LHCN-M2 (cell line): Measurements from ENCODE around the gene CD300H. TPM values are rescaled to one million over a fixed set of nuclear protein-coding genes. Genes with fewer than 3 reads are reported as not detected.

Experiments
- DNase-seq: peaks from one replicate; pipeline ENCODE4 v3.0.0-alpha.2; 2012; ENCODE audit warnings: low read depth
- total RNA-seq: library from RNA; depleted of rRNA; stranded (reverse); fragments of >200 nt; gene quantifications from 2 replicates; pipeline ENCODE4 v1.2.3, GENCODE V29; 2014

Gene CD300H
- total RNA-seq, 1 experiment from 2014 or later, result not detected

DNA sequence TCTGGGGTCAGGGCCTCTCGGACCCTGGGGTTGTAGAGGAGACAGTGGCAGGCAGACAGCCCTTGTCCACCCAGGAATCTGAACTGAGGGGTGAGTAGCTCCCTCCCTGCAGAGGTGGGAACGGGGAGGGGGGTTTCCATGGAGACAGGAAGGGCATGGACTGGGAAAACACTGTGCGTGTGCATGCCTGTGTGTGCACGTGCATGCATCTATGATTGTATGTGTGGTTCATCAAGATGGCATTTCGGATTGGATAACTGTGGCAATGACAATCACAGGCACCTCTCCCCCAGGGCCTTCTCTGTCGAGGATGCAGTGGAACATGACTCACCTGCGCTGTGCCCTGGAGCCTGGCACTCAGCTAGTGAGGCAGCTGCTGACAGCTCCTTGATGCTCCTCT is 15.3 kb downstream of the CD300H start:
- DNase-seq, result no peak

DNA sequence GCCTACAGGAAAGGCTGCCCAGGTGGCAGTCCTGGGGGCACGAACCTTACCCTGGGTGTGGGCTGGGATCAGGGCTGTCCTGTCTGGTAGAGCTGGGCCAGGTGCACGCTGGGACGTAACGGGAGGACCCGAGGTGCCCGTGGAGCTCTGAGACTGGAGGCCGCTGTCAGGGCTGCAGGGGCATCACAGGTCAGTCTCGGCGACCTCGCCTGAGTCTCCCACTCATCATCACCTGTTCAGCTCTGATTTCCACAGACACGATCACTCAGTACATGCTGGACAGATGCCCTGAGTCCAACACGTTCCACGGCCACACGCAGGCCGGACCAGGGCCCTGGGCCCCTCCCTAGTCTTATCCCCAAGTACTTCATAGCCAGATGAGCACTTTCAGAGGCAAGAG is 16.7 kb downstream of the CD300H start:
- no peak for DNase-seq

DNA sequence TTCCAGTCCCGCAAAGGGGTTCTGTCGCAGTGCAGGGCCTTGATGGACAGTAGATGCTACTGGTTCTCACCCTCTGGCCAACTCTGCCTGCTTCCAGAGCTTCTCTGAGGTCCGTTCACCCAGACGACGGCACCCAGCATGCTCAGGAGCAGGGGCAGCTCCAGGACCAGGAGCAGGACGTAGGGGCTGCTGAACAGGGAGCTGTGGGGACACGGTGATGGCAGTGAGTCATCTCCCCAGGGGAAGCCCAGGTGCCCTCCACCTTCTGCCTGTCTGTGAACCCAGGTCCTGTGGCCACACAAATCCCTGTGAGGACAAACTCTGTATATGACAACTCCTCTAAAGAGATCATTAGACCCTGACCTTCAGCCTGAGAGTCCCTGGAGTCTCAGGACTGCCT is 18.0 kb downstream of the CD300H start:
- no peak for DNase-seq

DNA sequence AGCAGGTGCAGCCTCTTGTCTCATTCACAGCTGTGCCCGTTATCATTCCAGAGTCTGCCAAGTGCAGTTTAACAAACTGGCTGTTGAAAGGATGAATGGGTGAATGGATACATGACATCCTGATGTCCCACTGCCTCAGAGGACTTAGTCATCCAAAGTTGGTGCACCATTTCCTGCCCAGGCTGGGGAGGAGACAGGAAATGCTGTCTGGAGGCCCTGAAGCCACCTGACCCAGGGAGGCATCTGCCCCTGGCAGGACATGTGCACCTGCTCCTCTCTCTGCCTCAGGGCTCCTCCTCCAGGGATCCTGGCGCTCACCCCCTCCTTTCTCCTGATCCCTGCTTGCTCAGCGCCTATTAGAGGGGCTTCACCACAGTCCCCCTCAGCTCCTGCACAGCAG is 19.6 kb downstream of the CD300H start:
- no peak for DNase-seq

DNA sequence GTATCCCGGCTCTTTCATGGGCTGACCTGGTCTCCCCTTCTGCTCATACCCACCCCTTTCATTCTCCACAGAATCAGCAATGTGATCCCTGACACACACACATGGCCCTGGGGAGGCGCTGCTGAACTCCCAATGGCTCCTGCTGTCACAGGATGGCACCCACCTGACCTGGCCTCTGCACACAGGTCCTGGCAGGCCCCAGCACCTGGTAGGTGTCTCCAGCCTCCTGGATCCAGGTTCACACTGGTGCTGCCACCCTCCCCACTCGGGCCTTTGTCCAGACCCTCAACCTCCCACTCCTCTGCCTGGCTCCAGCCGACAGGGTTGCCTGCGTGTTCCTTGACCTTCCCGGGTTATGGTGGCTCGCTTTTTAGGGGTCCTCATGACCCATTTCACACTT is 20.0 kb downstream of the CD300H start:
- DNase-seq, result no peak

DNA sequence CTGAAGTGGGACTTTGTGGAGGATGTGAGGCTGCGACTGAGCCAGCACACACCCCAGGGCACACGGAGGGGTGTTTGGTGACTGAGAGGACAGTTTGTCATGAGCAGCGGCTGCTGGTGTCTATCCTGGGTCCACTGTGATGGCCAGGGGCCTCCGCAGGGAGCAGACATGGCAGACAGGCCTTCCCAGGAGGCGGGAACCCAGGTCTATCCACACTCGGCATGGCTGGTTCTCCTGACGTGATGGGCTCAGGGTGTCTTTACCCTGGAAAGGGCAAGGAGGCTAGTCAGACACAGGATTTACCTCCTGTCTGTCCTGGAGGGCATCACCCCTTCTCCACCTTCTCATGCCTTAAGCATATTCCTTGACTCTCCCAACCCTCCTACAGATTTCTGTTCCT is 20.7 kb downstream of the CD300H start:
- DNase-seq, result no peak

DNA sequence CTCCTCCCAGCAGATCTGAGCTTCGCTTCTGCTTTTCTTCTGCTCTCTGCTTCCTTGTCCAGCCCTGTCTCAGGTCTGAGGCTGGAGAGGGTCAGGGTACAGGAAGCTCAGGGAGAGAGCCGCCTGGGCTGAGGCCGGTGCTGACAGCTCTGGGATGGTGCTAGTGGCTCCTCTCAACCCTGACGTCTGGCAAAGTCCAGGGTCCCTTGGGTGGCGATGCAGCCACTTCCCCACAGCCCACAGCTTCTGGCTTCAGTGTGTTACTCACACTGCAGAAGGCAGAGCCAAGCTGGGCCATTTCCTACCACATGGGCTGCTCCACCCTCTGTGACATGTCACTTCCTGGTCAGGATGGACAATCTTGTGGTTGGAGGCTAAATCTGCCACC is 21.5 kb downstream of the CD300H start, which contains the start of gene CD300C:
Gene CD300C, minus strand, starts transcription at position 273 of the 388 bp plus-strand sequence. CDS start 333 bp downstream, outside the sequence.
- DNase-seq, result no peak

DNA sequence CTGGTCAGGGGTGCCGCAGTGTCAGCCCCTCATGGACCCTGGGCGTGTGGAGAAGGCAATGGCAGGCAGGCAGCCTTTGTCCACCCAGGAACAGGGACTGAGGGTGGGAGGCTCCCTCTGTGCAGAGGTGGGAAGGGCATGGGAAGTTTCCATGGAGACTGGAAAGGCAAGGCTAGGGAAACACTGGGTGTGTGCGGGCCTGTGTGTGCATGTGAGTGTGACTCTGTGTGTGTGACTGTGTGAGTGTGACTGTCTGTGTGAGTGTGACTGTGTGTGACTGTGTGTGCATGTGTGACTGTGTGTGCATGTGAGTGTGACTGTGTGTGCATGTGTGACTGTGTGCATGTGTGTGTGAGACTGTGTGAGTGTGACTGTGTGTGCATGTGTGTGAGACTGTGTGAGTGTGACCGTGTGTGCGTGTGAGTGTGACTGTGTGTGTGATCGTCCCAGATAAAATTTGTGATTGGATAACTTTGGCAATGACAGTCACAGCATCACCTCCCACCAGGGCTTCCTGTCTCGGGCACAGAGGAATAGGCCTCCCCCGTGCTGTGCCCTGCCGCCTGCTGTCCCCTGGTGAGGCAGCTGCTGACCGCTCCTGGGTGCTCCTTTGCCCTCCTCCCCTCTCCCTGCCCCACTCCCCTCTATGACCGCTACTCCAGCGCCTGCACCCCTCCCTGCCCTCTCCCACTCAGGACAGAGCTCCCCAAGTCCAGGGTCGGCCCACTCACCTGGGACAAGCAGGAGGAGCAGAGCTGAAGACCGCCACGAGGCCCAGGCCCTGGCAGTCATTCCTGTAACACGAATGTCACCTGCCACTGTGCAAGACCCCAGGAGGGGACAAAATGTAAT is 22.1 kb downstream of the CD300H start:
- DNase-seq, result no peak

DNA sequence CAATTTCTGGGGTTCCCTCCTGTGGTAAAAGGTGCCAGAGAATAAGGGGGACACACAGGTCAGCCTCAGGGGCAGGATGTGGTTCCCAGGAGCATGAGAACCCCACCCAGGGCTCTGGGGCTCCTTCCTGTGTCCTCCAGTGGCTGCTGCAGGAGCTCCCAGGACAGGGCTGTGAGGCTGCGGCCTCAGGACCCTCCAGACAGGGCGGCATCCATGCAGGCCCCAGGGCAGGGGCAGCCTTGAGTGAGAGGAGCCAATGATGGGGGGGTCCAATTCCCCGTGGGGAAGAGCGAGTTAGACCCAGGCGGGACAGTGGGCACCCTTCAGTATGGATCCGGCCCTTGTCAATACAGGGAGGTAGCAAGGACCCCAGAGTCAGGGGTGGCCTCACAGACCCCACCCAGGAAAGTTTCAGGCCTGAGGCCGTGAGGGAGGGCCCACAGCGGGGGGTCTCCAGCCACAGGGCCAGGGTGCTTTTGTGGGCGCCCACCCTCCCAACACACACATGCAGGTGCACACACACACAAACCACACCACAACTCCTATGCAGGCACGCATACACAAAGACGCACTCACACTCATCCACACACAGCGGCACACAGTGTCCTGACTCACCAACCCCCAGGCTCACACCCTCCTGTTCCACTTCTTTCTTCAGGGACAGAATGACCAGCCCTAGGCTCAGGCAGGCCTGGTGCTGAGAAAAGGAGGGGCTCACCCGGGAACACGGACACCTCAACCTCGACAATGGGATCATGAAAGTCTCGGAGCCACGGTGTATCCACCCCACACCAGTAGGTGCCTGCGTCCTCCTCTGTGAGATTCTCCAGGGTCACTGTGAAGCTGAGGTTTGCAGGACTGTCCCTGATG is 23.2 kb downstream of the CD300H start:
- no peak for DNase-seq

DNA sequence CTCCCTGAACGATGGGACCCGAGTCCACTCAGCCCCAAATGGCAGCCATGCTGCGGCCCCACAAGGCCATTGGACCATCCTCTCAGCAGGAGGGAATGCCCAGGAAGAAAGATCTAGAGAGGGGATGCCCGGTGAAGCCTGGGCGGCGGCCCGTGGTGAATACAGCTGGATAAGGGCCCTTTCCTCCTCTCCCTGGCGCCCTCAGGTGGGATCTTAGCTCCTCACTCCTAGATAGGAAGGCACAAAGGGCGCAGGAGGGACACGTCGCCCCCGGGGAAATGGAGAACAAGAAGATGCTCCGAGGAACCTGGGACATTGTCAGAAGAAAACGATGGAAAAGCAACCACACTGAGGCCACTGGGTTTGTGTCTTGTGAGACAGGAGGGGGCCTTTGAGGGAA is 23.9 kb downstream of the CD300H start:
- no peak for DNase-seq

DNA sequence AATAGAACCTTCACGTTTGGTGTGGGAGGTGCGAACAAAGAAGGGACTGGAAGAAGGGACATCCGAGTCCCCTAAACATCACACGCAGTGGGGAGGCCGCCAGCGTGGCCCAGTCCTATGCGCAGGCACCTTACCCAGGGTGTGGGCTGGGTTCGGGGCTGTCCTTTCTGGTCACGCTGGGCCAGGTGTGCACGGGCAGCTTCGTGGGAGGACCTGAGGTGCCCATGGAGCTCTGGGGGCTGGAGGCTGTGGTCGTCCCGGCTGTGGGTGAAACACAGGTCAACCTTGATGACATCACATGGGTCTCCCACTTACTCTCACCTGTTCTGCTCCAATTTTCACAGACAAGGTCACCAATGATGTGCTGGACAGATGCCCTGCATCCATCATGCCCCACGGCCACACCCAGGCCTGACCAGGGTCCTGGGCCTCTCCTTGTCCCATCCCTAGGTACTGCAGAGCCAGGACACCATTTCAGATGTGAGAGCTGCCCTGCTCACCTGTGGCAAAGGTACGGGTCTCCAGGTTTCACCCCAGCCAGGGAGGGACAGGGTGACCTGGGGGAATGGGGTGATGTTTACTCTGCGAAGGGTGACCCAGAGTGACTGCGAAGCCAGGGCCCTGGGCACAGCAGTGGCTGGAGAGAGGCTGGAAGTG is 24.5 kb downstream of the CD300H start:
- DNase-seq, result no peak

DNA sequence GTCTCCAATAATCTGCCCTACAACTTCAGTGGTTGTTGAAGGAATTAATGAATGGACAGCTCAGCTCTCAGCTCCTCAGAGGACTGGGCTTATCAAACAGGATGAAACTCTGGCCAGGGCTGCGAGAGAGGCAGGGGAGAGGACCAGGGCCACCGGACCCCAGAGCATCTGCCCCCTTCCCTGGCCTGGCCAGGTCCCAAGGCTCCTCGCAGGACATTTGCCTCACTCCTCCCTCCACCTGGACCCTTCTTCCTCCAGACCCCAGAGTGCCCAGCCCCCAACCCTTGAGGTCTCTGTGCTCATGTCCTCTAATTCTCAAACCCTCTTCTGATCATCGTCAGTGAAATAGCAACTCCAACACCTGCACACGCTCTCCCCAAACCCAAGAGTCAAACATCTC is 25.1 kb downstream of the CD300H start:
- DNase-seq, result no peak

DNA sequence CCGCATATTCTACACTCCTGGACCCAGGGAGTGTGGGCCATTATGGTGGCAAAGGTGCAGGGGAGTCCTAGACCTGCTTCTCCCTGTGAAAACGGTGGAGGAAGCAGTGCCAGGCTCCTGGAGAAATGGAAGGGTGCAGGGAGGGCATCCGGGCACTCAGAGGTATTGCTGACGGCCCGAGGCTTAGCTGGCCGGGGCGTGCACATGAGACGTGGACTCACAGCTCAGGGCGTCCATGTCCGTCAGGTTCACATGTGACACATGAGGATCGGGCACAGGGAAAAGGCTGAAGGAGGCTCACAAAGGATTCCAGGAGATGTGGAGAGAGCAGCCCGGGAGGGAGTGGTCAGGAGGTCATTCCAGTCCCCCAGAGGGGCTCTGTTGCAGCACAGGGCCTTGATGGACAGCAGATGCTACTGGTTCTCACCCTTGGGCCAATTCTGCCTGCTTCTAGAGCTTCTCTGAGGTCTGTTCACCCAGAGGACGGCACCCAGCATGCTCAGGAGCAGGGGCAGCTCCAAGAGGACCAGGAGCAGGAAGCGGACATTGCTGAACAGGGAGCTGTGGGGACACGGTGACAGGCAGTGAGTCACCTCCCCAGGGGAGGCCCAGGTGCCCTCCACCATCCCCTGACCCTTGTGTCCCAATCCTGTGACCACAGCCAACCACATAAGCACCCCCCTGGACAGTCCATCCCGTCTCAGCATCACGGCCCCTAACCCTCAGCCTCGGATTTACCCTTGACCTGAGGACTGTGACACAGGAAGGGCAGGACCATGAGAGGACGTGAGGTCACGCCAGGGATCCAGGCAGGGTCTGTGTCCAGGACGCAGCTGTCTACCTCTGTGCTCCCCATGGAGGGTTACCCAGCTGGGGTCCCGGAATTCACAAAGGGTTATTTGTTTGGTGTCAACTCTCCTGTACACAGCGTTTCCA is 25.9 kb downstream of the CD300H start:
- DNase-seq, result no peak

DNA sequence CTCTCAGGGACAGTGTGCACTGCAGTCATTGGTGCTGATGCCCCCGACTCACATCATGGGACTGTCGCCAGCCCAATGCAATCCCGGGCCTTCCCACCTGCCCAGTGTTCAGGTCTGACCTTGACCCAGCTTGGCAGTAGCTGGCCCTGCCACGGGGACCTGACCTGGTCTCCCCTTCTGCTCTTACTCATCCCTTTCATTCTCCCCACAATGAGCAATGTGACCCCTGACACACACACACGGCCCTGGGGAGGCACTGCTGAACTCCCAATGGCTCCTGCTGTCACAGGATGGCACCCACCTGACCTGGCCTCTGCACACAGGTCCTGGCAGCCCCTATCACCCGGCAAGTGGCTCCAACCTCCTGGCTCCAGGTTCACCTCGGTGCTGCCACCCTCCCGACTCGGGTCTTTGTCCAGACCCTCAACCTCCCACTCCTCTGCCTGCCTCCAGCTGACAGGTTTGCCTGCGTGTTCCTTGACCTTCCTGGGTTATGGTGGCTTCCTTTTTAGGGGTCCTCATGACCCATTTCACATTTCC is 28.0 kb downstream of the CD300H start:
- no peak for DNase-seq

DNA sequence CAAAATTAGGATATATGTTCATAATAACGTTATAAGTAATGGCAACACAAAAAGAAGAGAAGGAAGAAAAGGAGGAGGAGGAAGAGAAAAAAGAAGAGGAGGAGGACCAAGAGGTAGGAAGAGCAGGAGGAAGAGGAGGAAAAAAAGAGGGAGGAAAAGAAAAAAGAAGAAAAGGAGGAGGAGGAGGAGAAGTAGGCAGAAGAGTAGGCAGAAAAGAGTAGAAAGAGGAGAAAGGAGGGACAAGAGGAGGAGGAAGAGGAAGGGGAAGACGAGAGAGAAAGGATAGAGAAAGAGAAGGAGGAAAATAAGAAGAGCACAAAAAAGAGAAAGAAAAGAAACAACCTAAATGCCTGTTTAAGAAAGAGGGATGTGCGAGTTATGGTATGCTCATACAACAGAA is 30.4 kb downstream of the CD300H start:
- DNase-seq, result no peak

DNA sequence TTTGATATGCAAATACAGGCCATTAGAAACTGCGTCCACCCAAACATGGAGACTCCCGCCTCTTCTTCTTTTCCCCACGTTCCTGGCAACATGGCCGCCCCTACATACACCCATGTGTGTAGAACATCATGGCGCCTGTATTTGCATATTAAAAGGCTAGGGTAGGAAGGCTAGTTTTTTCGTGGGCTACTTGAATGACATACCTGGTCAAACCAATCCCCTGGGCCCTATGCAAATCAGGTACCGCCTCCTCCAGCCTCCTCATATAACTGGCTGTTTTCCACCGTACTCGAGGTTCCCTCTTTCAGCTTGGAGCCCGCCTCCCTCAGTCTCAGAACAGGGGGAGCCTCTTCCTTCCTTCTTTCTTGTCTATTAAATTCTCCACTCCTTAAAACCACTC is 35.2 kb downstream of the CD300H start:
- no peak for DNase-seq

DNA sequence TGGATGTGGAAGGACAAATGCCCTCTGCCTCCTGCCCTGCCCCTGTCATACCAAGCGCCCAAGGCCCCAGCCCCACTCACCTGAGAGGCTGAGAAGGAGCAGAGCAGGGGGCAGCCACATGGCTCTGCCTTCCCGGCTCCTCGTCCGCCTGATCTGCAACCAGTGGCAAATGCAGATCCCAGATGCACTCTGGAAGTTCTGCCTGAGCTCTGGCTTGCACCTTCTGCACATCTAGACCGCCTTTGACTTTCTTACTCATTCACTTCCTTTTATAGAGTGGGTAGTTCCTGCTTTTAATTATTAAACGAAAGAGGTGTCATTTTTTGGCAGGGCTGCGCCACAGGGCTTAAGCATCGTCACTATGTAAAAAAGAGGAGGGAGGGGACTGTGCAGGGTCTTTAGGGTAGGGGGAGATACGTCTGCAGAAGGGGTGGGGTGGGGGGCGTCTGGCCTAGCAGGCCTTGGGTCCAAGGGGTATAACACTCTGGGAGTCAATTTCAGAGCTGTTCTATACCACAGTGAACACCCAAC is 36.0 kb downstream of the CD300H start, which contains the start of gene CD300LB:
Gene CD300LB, minus strand, starts transcription at position 245 of the 531 bp plus-strand sequence. Its CDS starts 125 bp downstream, at position 120.
- no peak for DNase-seq

DNA sequence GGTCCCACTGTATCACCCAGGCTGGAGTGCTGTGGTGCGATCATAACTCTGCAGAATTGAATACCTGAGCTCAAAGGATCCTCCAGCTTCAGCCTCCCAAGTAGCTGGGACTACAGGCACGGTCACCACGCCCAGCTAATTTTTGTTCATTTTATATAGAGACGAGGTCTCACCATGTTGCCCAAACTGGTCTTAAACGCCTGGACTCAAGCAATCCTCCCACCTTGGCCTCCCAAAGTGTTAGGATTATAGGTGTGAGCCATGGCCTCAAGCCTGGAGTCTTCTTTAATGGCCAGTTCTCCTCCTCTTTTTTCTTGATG is 36.5 kb downstream of the CD300H start:
- DNase-seq, result no peak

DNA sequence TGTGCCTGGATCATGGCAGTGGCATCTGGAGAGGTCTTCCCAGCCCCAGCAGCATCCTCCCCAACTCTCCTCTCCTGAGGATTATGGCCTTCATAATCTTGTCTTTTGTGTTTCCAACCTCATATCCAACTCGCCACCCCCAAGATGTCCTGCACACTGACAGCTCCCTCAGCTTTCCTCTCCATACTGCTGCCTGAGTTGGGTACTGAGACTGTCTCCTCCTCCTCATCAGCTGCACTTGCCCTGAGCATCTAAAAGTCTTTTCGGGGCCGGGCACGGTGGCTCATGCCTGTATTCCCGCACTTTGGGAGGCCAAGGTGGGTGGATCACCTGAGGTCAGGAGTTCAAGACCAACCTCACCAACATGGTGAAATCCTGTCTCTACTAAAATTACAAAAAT is 38.1 kb downstream of the CD300H start:
- no peak for DNase-seq

DNA sequence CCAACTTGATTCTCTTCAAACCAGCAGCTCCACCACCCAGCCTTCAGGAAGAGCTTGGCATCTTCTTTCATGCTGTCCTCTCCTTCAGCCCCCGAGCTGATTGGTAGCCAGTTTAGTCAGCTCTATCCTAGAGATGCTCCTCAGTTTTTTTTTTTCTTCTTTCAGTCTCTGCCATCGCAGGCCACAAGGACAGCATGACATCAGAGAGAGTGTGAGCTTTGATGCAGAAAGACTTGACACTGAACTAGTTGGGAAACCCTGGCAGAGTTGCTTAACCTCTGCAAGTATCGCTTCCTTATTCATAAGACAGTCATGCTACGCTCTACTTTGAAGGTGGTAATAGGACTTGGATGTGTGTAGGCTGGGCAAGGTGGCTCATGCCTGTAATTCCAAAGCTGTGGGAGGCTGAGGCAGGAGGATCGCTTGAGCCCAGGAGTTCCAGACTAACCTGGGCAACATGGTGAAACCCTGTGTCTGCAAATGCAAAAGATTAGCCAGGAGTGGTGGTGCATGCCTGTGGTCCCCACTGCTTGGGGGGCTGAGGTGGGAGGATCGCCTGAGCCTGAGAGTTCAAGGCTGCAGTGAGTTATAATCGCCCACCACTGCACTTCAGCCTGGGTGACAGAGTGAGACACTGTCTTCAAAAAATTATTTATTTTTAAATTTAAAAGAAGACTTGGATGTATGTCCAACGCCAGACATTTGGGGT is 38.7 kb downstream of the CD300H start:
- DNase-seq, result no peak
